Endothelial cell of umbilical vein (primary cell): Measurements from ENCODE around the gene SPDYE4.

ENCODE experiments used
- CTCF ChIP-seq, 2 donors: IDR thresholded peaks; 1 replicate in 1 of 2; 2 replicates in 1 of 2; pipeline ENCODE4 v1.5.1; 2011; ENCODE audit warnings: low read length in 2 of 2, mild to moderate bottlenecking in 2 of 2, moderate library complexity in 2 of 2, control low read depth in 1 of 2, inconsistent platforms in 1 of 2, low read depth in 1 of 2; ENCODE audit not compliant: insufficient read depth in 1 of 2; ENCODE audit errors: extremely low read depth in 1 of 2
- EZH2 ChIP-seq: IDR thresholded peaks from 2 replicates; pipeline ENCODE4 v1.6.1; 2012; ENCODE audit warnings: borderline replicate concordance, low read depth, mild to moderate bottlenecking, moderate library complexity, low read length, inconsistent platforms; ENCODE audit not compliant: severe bottlenecking
- MYC ChIP-seq: IDR thresholded peaks from one replicate; pipeline ENCODE4 v1.6.1; 2011; ENCODE audit warnings: mild to moderate bottlenecking, low read depth, low read length
- POLR2A ChIP-seq: IDR thresholded peaks from 2 replicates; pipeline ENCODE4 v1.6.1; 2012; ENCODE audit warnings: low read depth, mild to moderate bottlenecking, control low read depth, low read length
- POLR2AphosphoS5 ChIP-seq: IDR thresholded peaks from 2 replicates; pipeline ENCODE4 v1.6.1; 2012; ENCODE audit warnings: low read depth, mild to moderate bottlenecking, control low read depth, low read length, moderate library complexity; ENCODE audit not compliant: insufficient read depth

GRCh38 chr17:8781776-8782175 is 23.4 kb upstream of the SPDYE4 start:
- TF ChIP-seq POLR2A: no peak
- no peak for TF ChIP-seq CTCF (IDR thresholded peaks at IDR 0.05; ENCODE audit: extremely low read depth in 1 of 2, insufficient read depth in 1 of 2, low read depth in 1 of 2, low read length in 2 of 2)
- TF ChIP-seq POLR2AphosphoS5: no peak
- no peak for TF ChIP-seq MYC
- no peak for TF ChIP-seq EZH2
